Measurements from ENCODE around the gene ALDH3A1. TPM values are rescaled to one million over a fixed set of nuclear protein-coding genes. Genes with fewer than 3 reads are reported as not detected.

The ALDH3A1 gene
- total and polyA plus RNA-seq, 2 donors (not counting 3 experiments of a cell fraction or from before 2014, with no cell fraction given) = 0.11 to 1.2 TPM

DNA sequence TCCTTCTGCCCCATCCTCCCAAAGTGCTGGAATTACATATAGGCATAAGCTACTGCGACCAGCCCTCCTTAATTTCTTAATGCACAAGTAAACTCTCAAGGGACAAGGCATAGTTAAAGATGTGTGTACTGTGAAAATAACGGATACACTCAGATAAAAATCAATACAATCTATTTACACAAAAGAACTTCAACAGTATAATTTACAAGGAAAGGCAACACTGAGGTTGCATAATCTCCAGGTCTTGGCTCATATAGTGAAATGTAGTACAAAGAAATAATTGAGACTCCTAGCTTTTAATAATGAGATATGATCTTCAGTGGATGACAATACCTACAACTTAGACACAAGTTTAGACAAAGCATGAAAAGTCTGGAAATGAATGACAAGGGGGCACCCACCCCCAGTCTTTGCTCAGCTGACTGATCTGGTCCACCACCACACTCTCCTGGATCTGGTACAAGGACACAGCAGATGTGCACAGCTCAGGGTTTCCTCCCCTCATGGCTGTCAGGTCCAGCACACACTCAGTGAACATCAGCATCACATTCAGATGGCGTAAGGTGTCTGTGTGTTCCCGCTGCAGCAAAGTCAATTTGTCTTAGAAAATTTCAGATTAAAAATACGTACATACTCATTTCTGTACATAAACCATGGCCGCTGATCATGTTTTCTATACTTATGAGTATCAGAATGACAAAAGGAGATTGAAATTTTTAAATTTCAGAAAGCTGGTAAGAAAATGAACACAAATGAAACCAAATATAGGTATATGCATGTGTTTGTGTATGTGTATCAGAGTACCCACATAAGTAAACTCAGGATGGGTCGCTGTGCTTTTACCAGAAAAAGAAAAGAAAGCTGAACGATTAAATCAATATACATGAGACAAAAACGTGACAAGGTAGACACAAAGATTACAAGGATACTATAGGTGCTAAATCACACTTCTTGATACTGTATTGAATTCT is 33.7 kb upstream of the ALDH3A1 start:
- peaks cover 0 to 7% of the 10 kb centered on the region in 2 experiments for H3K36me3 ChIP-seq (ENCODE audit: control insufficient read depth in 2 of 2, extremely low read depth in 1 of 2, insufficient read depth in 2 of 2, low read length in 2 of 2)
- H3K79me2 ChIP-seq (ENCODE audit: control insufficient read depth, insufficient read depth, low read length) = no peaks in the 10 kb centered on the region
- ChIA-PET POLR2A (no interaction called here), CTCF (no interaction called here)
- H2AFZ ChIP-seq (ENCODE audit: low read depth, low read length) = no peak overlapping the region
- no peaks in the 10 kb centered on the region for H3K4me1 ChIP-seq (ENCODE audit: control insufficient read depth, extremely low read depth, insufficient read depth, low read length)
- no peak overlapping the region for H3K4me3 ChIP-seq (replicated peaks in 1 of 3; ENCODE audit: insufficient read depth in 1 of 3, low read depth in 1 of 3, low read length in 3 of 3)
- dilution Hi-C loops (cut with MboI; ENCODE audit: extremely low pct_ligation_motif_present, low sequenced_read_pairs) = no loop called here
- TF ChIP-seq MYC (IDR thresholded peaks at IDR 0.05; ENCODE audit: low read depth, low read length) (no peak), POLR2A (IDR thresholded peaks at IDR 0.05; ENCODE audit: low read depth, low read length) (no peak), GATA2 (IDR thresholded peaks at IDR 0.05; ENCODE audit: insufficient read depth, insufficient read length, low read depth, low read length) (no peak), JUN (IDR thresholded peaks at IDR 0.05; ENCODE audit: borderline replicate concordance, insufficient read depth, insufficient read length, low read depth) (no peak), POLR2AphosphoS5 (IDR thresholded peaks at IDR 0.05; ENCODE audit: insufficient read depth, low read depth, low read length) (no peak), FOS (IDR thresholded peaks at IDR 0.05; ENCODE audit: borderline replicate concordance, insufficient read depth, low read length) (no peak), EZH2 (IDR thresholded peaks at IDR 0.05; ENCODE audit: borderline replicate concordance, low read depth, low read length, severe bottlenecking) (no peak)
- TF ChIP-seq, protein P1, sequence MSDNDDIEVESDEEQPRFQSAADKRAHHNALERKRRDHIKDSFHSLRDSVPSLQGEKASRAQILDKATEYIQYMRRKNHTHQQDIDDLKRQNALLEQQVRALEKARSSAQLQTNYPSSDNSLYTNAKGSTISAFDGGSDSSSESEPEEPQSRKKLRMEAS (IDR thresholded peaks at IDR 0.05; ENCODE audit: insufficient read depth, insufficient read length) = no peak
- TF ChIP-seq, protein P2, sequence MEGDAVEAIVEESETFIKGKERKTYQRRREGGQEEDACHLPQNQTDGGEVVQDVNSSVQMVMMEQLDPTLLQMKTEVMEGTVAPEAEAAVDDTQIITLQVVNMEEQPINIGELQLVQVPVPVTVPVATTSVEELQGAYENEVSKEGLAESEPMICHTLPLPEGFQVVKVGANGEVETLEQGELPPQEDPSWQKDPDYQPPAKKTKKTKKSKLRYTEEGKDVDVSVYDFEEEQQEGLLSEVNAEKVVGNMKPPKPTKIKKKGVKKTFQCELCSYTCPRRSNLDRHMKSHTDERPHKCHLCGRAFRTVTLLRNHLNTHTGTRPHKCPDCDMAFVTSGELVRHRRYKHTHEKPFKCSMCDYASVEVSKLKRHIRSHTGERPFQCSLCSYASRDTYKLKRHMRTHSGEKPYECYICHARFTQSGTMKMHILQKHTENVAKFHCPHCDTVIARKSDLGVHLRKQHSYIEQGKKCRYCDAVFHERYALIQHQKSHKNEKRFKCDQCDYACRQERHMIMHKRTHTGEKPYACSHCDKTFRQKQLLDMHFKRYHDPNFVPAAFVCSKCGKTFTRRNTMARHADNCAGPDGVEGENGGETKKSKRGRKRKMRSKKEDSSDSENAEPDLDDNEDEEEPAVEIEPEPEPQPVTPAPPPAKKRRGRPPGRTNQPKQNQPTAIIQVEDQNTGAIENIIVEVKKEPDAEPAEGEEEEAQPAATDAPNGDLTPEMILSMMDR (IDR thresholded peaks at IDR 0.05; ENCODE audit: extremely low read depth in 1 of 2, insufficient read depth in 1 of 2, low read depth in 1 of 2, low read length in 2 of 2) = no peak
- no TSS peak for BruUV-seq (replicated peaks)
- no peaks in the 10 kb centered on the region for H3K27me3 ChIP-seq (ENCODE audit: control insufficient read depth in 2 of 2, insufficient read depth in 2 of 2, low read length in 2 of 2)
- intact Hi-C loops (cut with micrococcal nuclease) = no loop called here
- no peaks in the 10 kb centered on the region for H3K9me3 ChIP-seq (replicated peaks; ENCODE audit: control insufficient read depth, insufficient read depth, low read length)
- DNase-seq (ENCODE audit: low read depth, low spot score) = no peak
- no peaks in the 10 kb centered on the region for H3K9me1 ChIP-seq (replicated peaks; ENCODE audit: control insufficient read depth, extremely low read depth, insufficient read depth, low read length)
- no peak for FAIRE-seq
- H3K27ac ChIP-seq (ENCODE audit: insufficient read depth, low read depth, low read length) = no peak overlapping the region
- H4K20me1 ChIP-seq (replicated peaks; ENCODE audit: control insufficient read depth, extremely low read depth, insufficient read depth, low read length) = no peaks in the 10 kb centered on the region
- H3K4me2 ChIP-seq (ENCODE audit: insufficient read depth, low read length) = no peak overlapping the region
- no peak overlapping the region for H3K9ac ChIP-seq (replicated peaks; ENCODE audit: extremely low read depth, insufficient read depth, low read length)

Measured in endothelial cell of umbilical vein (primary cell).